Loucy (cell line): ENCODE results near the gene FAF1.
"Not testable (repeated sequence)": the region's sequence is repeated elsewhere in the genome, so short reads cannot be mapped to it uniquely, and the experiment has no call there.

Source experiments
- H2AFZ ChIP-seq: fragments of 200-600 bp; sonication (generic); 2 replicates; pipeline ENCODE4 v1.6.0; 2016; ENCODE audit warnings: antibody characterized with exemption, mild to moderate bottlenecking, low read length, moderate library complexity
- H3F3A ChIP-seq: fragments of 200-600 bp; 2 replicates; pipeline ENCODE4 v1.6.0; 2016; ENCODE audit warnings: antibody characterized with exemption, low read depth, mild to moderate bottlenecking
- H3K27me3 ChIP-seq: fragments of 200-600 bp; sonication (generic); 2 replicates; pipeline ENCODE4 v1.6.1; 2014; ENCODE audit warnings: low read length, mild to moderate bottlenecking; ENCODE audit not compliant: insufficient read depth, poor library complexity, severe bottlenecking
- H3K36me3 ChIP-seq: fragments of 200-600 bp; sonication (generic); 2 replicates; pipeline ENCODE4 v1.6.1; 2016; ENCODE audit warnings: low read length; ENCODE audit not compliant: insufficient read depth
- H3K4me1 ChIP-seq: fragments of 200-600 bp; sonication (generic); 2 replicates; pipeline ENCODE4 v1.5.1; 2014; ENCODE audit warnings: low read length, mild to moderate bottlenecking; ENCODE audit not compliant: insufficient read depth, poor library complexity, severe bottlenecking
- H3K4me2 ChIP-seq: fragments of 200-600 bp; sonication (generic); 2 replicates; pipeline ENCODE4 v1.6.0; 2014; ENCODE audit warnings: antibody characterized with exemption, low read length, low read depth, mild to moderate bottlenecking; ENCODE audit not compliant: poor library complexity, severe bottlenecking
- H3K4me3 ChIP-seq: fragments of 200-600 bp; sonication (generic); 2 replicates; pipeline ENCODE4 v1.5.1; 2014; ENCODE audit warnings: low read length, mild to moderate bottlenecking, mixed read lengths; ENCODE audit not compliant: poor library complexity, severe bottlenecking
- H3K79me2 ChIP-seq: fragments of 200-600 bp; sonication (generic); 2 replicates; pipeline ENCODE4 v1.6.1; 2014; ENCODE audit warnings: low read length; ENCODE audit not compliant: insufficient read depth
- H3K9ac ChIP-seq: fragments of 200-600 bp; sonication (generic); 2 replicates; pipeline ENCODE4 v1.6.0; 2014; ENCODE audit warnings: mild to moderate bottlenecking, low read depth, low read length, moderate library complexity; ENCODE audit not compliant: poor library complexity, severe bottlenecking
- H3K9me2 ChIP-seq: fragments of 200-600 bp; sonication (generic); replicated peaks from 2 replicates; pipeline ENCODE4 v1.6.1; 2016; ENCODE audit warnings: low read depth, low read length, mixed read lengths
- H3K9me3 ChIP-seq: fragments of 200-600 bp; sonication (generic); 2 replicates; pipeline ENCODE4 v1.6.1; 2014; ENCODE audit warnings: mild to moderate bottlenecking, antibody characterized with exemption, low read length, low read depth; ENCODE audit not compliant: insufficient read depth
- H4K20me1 ChIP-seq: fragments of 200-600 bp; sonication (generic); 2 replicates; pipeline ENCODE4 v1.6.0; 2014; ENCODE audit warnings: antibody characterized with exemption, low read length, mild to moderate bottlenecking; ENCODE audit not compliant: insufficient read depth, poor library complexity, severe bottlenecking
- EZH2phosphoT487 ChIP-seq: fragments of 200-600 bp; IDR thresholded peaks from 2 replicates; pipeline ENCODE4 v1.6.1; 2018; ENCODE audit warnings: antibody characterized with exemption, mild to moderate bottlenecking, moderate library complexity, borderline replicate concordance
- TF ChIP-seq, protein P1 (sequence below): fragments of 200-600 bp; sonication (generic); conservative IDR thresholded peaks from 2 replicates; pipeline ENCODE4 v1.5.1; 2014; ENCODE audit warnings: mild to moderate bottlenecking, antibody characterized with exemption, low read length

The FAF1 gene

DNA sequence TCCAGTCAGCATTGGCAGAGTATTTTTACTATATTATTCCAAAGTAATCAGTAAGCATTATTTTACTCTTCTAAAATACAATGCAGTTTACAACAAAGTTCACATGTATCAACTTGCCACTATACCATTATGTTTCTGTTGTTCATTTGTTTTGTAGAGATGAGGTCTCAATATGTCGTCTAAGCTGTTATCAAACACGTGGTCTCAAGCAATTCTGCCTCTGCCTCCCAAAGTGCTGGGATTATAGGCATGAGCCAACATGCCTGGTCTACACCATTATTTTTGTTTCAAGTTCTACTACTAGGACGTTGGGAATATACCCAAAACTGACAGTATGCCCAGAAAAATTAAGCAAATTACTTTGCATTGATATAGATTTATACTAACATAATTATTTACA lies 19.8 kb downstream of the FAF1 start:
- no peak overlapping the region for H2AFZ ChIP-seq
- no peaks in the 10 kb centered on the region for H3K27me3 ChIP-seq
- H4K20me1 ChIP-seq, result peaks cover 53% of the 10 kb centered on the region
- no peaks in the 10 kb centered on the region for H3K9me3 ChIP-seq
- peaks cover 100% of the 10 kb centered on the region for H3K79me2 ChIP-seq
- H3K4me3 ChIP-seq, result no peak overlapping the region
- H3K4me2 ChIP-seq, result no peak overlapping the region
- H3F3A ChIP-seq, result no peaks in the 10 kb centered on the region
- H3K9me2 ChIP-seq, result no peaks in the 10 kb centered on the region
- no peaks in the 10 kb centered on the region for H3K36me3 ChIP-seq
- TF ChIP-seq, protein P1, sequence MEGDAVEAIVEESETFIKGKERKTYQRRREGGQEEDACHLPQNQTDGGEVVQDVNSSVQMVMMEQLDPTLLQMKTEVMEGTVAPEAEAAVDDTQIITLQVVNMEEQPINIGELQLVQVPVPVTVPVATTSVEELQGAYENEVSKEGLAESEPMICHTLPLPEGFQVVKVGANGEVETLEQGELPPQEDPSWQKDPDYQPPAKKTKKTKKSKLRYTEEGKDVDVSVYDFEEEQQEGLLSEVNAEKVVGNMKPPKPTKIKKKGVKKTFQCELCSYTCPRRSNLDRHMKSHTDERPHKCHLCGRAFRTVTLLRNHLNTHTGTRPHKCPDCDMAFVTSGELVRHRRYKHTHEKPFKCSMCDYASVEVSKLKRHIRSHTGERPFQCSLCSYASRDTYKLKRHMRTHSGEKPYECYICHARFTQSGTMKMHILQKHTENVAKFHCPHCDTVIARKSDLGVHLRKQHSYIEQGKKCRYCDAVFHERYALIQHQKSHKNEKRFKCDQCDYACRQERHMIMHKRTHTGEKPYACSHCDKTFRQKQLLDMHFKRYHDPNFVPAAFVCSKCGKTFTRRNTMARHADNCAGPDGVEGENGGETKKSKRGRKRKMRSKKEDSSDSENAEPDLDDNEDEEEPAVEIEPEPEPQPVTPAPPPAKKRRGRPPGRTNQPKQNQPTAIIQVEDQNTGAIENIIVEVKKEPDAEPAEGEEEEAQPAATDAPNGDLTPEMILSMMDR, result no peak
- no peak for TF ChIP-seq EZH2phosphoT487
- no peak overlapping the region for H3K9ac ChIP-seq
- H3K4me1 ChIP-seq, result peaks cover 7% of the 10 kb centered on the region

DNA sequence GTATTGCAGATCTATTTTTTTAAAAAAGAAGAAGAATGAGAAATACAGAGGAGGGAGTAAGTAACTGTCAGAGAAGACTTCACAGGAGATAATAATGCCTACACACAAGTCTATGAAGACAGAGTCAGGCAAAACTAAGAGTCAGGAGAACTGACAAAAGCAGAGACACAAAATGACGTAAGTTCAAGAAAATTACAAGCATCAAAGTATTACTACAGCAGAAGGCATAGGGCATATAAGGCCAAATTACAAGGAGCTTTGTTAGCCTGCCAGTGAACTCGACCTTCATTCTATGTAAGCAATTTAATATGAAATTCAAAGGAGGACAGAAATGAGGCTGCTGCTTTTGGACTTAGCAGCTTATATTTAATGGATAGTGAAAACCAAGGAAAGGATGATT lies 23.7 kb downstream of the FAF1 start:
- no peaks in the 10 kb centered on the region for H3K9me3 ChIP-seq
- no peak overlapping the region for H3K4me2 ChIP-seq
- no peaks in the 10 kb centered on the region for H3K36me3 ChIP-seq
- no peak overlapping the region for H3K9ac ChIP-seq
- H3F3A ChIP-seq, result no peaks in the 10 kb centered on the region
- peaks cover 98% of the 10 kb centered on the region for H3K79me2 ChIP-seq
- no peaks in the 10 kb centered on the region for H3K9me2 ChIP-seq
- H3K4me1 ChIP-seq, result no peaks in the 10 kb centered on the region
- H2AFZ ChIP-seq, result no peak overlapping the region
- H3K4me3 ChIP-seq, result no peak overlapping the region
- H4K20me1 ChIP-seq, result peaks cover 29% of the 10 kb centered on the region
- no peaks in the 10 kb centered on the region for H3K27me3 ChIP-seq
- TF ChIP-seq, protein P1, result no peak
- TF ChIP-seq EZH2phosphoT487, result no peak

DNA sequence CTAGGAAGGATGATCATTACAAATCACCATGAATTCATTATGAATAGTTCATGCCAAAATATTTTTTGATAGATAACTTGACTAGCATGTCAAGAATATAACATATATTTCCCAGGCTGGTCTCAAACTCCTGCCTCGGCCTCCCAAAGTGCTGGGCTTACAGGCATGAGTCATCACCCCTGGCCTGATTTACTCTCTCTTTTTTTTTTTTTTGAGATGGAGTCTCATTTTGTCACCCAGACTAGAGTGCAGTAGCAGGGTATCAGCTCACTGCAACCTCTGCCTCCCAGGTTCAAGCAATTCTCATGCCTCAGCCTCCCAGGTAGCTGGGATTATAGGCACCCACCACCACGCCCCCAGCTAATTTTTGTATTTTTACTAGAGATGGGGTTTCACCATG lies 24.8 kb downstream of the FAF1 start:
- not testable (repeated sequence) for H3K27me3 ChIP-seq, H2AFZ ChIP-seq, H3K9me2 ChIP-seq, H3K9me3 ChIP-seq, H3K4me1 ChIP-seq, H3K36me3 ChIP-seq, H3F3A ChIP-seq, H3K4me2 ChIP-seq, H3K9ac ChIP-seq, H3K4me3 ChIP-seq
- peaks cover 21% of the 10 kb centered on the region for H4K20me1 ChIP-seq
- peaks cover 98% of the 10 kb centered on the region for H3K79me2 ChIP-seq

DNA sequence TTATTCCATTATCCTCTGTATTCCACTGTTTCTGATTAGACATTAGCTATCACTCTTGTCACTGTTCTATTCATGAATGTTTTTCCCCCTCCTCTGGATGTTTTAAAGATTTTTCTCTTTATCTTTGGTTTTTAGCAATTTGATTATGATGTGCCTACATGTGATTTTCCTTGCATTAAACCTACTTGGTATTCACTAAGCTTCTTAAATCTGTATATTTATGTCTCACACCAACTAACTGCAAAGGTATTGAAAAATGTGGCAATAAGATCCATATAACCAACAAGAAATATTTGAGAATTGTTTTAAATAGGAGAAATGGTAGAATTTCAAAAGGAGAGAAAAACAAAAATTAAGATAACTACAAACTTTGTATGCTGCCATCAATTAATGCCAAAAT lies 25.2 kb downstream of the FAF1 start:
- TF ChIP-seq, protein P1, result no peak
- TF ChIP-seq EZH2phosphoT487, result no peak
- peaks cover 98% of the 10 kb centered on the region for H3K79me2 ChIP-seq
- H3K9me2 ChIP-seq, result no peaks in the 10 kb centered on the region
- H4K20me1 ChIP-seq, result peaks cover 21% of the 10 kb centered on the region
- no peaks in the 10 kb centered on the region for H3K27me3 ChIP-seq
- H3K4me3 ChIP-seq, result no peak overlapping the region
- H3K36me3 ChIP-seq, result no peaks in the 10 kb centered on the region
- no peak overlapping the region for H3K9ac ChIP-seq
- no peaks in the 10 kb centered on the region for H3F3A ChIP-seq
- H2AFZ ChIP-seq, result no peak overlapping the region
- peaks cover 3% of the 10 kb centered on the region for H3K4me1 ChIP-seq
- no peaks in the 10 kb centered on the region for H3K9me3 ChIP-seq
- no peak overlapping the region for H3K4me2 ChIP-seq

DNA sequence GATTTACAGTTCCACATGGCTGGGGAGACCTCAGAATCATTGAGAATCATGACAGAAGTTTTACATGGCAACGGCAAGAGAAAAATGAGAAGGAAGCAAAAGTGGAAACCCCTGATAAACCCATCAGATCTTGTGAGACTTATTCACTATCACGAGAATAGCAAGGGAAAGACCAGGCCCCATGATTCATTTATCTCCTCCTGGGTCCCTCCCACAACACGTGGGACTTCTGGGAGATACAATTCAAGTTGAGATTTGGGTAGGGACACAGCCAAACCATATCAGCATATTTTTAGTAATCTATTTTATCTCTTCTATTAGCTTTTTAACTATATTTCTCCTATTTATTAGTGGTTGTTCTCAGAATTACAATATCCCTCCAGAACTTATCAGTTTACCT lies 26.3 kb downstream of the FAF1 start:
- Histone ChIP-seq H3K79me2 (peaks cover 97% of the 10 kb centered on the region), H4K20me1 (peaks cover 30% of the 10 kb centered on the region)
- H3K9me3 ChIP-seq, H2AFZ ChIP-seq, H3K4me1 ChIP-seq, H3K4me2 ChIP-seq, H3K9me2 ChIP-seq, H3K9ac ChIP-seq, H3K36me3 ChIP-seq, H3F3A ChIP-seq, H3K4me3 ChIP-seq, H3K27me3 ChIP-seq: not testable (repeated sequence)
